Fibroblast of mammary gland (primary cell): Measurements from ENCODE around the gene CD69.
A peak's percentile ranks its signal among the peaks of the same experiment; 100 is the strongest.
"Not testable (repeated sequence)": the region's sequence is repeated elsewhere in the genome, so short reads cannot be mapped to it uniquely, and the experiment has no call there.

Experiments used
- DNase-seq: peaks from one replicate; pipeline ENCODE4 v3.0.0-alpha.2; 2010; ENCODE audit warnings: low read depth
- H3K4me3 ChIP-seq: 2 replicates; pipeline ENCODE4 v1.5.1; 2011; ENCODE audit warnings: low read depth, mild to moderate bottlenecking, low read length, moderate library complexity; ENCODE audit not compliant: control insufficient read depth
- TF ChIP-seq, protein P1 (sequence below): conservative IDR thresholded peaks from 2 replicates; pipeline ENCODE4 v1.5.1; 2011; ENCODE audit warnings: low read depth, low read length, inconsistent platforms; ENCODE audit not compliant: control insufficient read depth, insufficient read depth

Gene CD69

DNA sequence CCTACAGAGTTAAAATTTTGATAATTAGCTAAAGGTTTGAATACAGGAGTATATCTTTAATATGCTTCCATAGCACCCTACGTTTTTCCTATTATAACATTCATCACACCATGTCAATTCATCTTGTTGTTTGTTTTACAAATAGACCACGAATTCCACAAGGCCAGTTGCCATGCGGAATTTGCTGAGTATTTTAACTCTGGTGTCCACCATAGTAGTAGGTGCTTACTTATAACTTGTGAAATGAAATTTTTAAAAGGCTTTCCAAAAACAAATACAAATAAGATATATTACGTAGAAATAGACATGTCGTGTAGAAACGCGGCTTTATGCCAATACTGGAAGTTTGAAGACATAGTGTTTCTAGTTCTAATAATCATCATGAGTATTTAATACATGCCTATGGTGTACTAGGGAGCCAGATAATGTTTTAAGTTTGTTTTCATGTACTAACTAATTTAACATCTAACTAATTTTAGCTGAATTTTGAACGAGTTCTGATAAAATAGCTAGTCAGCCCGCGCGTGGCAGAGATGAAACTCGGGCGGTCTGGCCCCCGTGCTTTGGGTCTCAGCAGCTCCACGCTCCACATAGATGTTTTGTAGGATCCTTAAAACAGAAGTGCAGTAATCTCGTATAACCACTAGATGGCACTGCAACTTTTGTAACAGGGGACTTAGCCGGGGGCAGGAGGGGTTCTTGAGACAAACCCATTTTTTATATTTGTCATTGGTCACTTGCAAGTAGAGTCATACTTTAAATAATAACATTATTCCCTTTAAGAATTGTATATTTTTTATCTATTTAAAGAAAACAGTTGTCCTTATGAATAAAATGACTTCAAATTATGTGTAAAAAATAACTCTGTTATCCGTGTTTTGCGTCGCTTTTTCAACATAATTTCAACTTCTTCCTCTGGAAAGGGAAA lies 10.2 kb downstream of the CD69 start:
- H3K4me3 ChIP-seq = no peak overlapping the region
- TF ChIP-seq, protein P1, sequence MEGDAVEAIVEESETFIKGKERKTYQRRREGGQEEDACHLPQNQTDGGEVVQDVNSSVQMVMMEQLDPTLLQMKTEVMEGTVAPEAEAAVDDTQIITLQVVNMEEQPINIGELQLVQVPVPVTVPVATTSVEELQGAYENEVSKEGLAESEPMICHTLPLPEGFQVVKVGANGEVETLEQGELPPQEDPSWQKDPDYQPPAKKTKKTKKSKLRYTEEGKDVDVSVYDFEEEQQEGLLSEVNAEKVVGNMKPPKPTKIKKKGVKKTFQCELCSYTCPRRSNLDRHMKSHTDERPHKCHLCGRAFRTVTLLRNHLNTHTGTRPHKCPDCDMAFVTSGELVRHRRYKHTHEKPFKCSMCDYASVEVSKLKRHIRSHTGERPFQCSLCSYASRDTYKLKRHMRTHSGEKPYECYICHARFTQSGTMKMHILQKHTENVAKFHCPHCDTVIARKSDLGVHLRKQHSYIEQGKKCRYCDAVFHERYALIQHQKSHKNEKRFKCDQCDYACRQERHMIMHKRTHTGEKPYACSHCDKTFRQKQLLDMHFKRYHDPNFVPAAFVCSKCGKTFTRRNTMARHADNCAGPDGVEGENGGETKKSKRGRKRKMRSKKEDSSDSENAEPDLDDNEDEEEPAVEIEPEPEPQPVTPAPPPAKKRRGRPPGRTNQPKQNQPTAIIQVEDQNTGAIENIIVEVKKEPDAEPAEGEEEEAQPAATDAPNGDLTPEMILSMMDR = peak; percentile 79

DNA sequence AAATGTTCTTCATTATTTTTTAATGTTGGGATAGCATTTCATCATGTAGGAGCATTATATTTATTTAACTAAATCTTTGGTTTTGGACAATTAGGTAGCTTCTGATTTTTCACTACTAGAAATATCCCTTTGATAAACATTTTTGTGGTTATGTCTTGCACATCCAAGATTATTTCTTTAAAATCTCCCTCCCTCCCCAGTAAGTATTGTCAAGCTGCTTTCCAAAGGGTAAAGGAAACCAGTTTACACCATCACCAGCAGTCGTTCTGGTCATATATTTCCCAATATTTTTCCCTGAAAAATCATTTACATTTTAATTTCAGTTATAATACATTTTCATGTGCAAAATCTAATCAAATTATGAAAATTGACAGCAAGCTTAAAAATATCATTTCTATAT lies 11.1 kb downstream of the CD69 start:
- TF ChIP-seq, protein P1 = no peak
- H3K4me3 ChIP-seq = no peak overlapping the region
- no peak for DNase-seq

More for the DNA sequence above, 10.2 kb downstream of the CD69 start:
- peak; percentile 68 for DNase-seq

DNA sequence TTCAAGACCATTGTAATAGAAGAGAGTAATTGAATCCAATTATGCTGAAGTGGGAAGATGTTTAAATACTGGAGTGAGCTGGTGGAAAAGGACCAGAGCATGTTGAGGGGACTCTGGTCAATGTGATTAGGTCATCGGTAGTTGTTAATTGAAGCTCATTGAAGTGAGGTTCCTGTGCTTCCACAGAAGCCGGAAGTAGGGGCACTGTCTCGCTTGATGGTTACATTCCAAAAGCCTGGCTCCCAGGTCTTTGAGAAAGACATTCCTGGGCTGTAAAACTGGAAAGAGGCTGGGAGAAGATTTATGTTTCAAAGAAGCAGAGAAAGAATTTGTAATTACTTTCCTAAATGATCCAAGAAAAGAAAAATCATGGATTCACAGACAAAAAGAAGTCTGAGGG lies 15.5 kb downstream of the CD69 start:
- no peak for DNase-seq
- TF ChIP-seq, protein P1 = no peak
- no peak overlapping the region for H3K4me3 ChIP-seq

DNA sequence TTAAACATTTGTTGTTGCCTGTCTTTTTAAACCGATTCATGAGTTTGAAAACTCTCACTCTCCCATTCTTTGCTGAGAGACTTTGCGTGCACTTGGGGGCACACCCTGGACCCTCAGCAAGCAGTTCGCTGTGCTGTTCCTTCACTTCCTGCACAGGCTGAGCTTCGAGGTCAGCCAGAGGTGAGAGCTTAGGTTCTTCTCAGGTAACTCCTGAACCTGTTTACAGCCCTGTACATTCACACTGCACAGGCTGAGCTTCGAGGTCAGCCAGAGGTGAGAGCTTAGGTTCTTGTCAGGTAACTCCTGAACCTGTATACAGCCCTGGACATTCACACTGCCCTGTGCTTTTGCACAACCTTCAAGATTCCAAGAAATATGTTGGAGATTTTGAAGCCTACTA lies 18.0 kb downstream of the CD69 start:
- no peak for DNase-seq
- H3K4me3 ChIP-seq = no peak overlapping the region
- TF ChIP-seq, protein P1 = no peak

DNA sequence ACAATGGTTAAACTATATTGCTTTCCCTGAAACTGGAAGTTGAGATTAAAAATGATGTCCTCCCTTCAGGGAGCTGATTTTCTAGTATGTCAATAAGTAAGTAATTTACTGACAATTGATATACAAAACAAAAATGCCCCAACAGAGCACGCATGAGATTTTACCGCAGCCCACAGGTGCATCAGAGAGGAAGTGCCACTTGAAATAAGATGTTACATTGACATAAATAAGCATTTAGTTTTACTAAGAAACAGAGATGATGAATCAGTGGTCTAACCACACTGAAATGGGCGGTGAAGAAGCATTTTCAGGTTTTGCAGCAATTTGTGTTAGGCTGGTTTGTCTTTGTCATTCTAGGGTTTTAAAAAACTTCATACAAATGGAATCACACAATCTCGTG lies 19.0 kb downstream of the CD69 start:
- H3K4me3 ChIP-seq = no peak overlapping the region

DNA sequence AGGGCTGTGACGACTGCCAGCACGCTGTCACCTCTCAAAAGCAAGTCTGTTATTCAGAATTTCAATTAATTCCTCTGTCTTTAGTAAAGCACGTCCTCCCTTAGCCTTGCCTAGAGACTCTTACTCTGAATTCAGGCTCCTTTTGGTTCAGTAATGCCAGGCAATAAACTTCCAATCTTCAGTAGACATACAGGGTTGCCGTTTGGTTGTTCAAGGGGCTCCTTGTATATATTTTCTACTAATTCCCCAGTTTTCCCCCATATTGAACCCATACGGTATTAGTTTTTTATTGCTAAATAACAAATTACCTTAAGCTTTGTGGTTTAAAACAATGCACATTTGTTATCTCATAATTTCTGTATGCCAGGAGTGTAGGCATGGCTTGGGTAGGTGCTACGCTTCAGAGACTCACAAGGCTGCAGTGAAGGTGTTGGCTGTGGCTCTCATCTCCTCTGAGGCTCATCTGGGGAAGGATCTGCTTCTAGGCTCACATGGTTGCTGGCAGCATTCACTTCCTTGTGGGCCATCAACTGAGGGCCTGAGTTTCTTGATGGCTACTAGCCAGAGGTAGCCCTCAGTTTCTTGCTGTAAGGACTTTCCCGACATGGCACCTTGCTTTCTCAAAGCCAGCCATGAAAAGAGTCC lies 20.5 kb downstream of the CD69 start:
- TF ChIP-seq, protein P1 = no peak
- no peak for DNase-seq
- no peak overlapping the region for H3K4me3 ChIP-seq

More for the DNA sequence above, 19.0 kb downstream of the CD69 start:
- TF ChIP-seq, protein P1 = no peak
- no peak for DNase-seq

DNA sequence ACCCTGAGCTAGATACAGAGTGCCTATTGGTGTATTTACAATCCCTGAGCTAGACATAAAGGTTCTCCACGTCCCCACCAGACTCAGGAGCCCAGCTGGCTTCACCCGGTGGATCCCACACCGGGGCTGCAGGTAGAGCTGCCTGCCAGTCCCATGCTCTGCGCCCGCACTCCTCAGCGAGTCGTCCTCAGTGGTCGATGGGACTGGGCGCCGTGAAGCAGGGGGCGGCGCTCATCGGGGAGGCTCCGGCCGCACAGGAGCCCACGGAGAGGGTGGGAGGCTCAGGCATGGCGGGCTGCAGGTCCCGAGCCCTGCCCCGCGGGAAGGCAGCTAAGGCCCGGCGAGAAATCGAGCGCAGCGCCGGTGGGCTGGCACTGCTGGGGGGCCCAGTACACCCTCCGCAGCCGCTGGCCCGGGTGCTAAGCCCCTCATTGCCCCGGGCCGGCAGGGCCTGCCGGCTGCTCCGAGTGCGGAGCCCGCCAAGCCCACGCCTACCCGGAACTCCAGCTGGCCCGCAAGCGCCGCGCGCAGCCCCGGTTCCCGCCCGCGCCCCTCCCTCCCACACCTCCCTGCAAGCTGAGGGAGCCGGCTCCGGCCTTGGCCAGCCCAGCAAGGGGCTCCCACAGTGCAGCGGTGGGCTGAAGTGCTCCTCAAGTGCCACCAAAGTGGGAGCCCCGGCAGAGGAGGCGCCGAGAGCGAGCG lies 21.1 kb downstream of the CD69 start:
- H3K4me3 ChIP-seq = peak overlapping the region; percentile 7
- DNase-seq = not testable (repeated sequence)

DNA sequence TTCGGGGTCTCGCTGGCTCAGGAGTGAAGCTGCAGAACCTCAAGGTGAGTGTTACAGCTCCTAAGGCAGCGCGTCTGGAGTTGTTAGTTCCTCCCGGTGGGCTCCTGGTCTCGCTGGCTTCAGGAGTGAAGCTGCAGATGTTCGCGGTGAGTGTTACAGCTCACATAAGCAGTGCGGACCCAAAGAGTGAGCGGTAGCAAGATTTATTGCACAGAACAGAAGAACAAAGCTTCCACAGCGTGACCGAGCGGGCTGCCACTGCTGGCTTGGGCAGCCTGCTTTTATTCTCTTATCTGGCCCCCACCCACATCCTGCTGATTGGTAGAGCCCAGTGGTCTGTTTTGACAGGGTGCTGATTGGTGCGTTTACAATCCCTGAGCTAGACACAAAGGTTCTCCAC lies 21.8 kb downstream of the CD69 start:
- not testable (repeated sequence) for DNase-seq, H3K4me3 ChIP-seq
